Measurements from ENCODE around the gene PIGK.
"Not testable (repeated sequence)": the region's sequence is repeated elsewhere in the genome, so short reads cannot be mapped to it uniquely, and the experiment has no call there.

The PIGK gene

GRCh38 chr1:77188770-77189169, 30.5 kb downstream of the PIGK start:
- DNase-seq = no peak

GRCh38 chr1:77186907-77187306, 32.3 kb downstream of the PIGK start:
- not testable (repeated sequence) for DNase-seq

DNA sequence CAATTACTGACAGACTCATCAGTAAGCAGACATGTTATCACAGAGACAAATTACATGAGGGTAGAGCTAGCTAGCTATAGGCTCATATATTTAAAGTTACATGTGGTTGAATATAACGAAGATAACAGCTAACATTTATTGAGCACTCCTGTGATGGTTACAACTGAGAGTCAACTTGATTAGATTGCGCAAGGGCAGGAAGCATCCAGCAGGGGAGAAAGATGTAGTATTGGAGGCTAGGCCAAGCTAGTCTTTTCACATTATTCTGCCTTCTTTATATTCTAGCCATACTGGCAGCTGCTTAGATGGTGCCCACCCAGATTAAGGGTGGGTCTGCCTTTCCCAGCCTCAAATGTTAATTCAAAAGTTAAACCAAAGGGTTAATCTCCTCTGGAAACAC, 37.1 kb downstream of the PIGK start:
- no peak for DNase-seq

DNA sequence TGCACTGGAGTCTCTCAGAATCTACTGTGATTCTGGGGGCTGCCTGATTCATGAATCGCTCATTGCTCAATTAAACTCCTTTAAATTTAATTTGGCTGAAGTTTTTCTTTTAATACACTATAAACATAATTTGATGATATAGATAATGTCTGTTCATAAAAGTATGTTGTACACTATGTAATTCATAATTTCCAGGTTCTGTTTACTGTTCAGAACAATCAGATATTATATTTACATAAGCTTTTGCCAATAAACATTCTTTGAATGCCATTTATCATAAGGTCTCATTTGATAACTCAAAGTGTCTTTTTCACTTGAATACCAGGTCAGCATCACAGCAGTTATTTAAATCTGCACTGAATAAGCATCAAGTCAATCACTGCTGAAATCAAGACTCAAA, 39.6 kb downstream of the PIGK start:
- DNase-seq = no peak

DNA sequence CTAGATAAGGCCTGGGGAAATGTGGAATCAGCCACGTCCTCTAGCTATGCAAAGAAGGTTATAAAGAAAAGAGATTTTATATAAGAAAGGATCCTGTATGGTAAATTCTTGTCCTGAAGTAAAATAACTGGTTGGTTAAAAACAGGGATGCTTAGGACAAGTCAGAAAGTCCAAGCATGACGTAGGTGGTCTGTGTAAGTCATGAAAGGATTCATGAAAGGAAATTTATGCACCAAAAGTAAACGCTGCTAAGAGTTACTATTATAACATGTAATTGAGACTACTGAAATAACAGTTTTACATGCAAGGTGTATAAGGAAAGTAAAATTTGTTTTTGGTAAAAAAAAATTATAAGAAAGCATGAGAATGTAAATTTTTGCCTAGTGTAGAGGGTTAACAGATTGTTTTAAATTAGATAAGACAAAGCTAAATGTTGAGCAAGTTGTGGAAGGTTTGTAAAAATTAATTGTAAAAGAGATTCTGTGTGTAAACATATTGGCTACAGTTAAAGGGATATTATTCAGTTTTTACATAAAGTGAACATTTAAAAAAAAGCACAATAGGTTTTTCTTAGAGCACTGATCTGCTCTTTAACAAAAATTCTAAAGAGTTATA, 43.9 kb downstream of the PIGK start:
- DNase-seq = no peak

GRCh38 chr1:77170687-77171086, 48.5 kb downstream of the PIGK start:
- no peak for DNase-seq

- no peak for DNase-seq
These were observed 50.9 kb downstream of the PIGK start for GRCh38 chr1:77168358-77168757.

DNA sequence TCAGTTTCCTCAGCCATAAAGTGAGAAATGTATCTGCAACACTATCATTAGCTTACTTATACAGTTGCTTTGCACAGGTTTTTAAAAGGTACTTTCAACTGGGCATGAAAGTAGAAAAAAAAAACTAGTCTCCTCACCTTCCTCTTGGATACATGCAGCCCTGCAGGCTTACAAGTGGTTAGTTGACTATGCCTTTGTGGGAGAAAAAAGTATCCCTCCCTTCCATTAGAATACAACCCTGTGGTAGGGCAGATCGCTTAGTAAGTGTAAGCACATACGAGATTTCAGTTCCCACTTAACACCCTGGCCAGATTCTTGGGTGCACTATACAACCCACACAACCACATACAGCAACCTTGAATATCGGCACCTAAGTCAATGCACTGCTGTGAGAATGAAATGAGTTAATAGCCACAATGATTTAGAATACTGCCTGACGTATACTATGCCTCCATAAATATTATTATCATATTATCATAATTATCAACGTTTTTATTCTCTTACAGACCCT, 54.7 kb downstream of the PIGK start:
- no peak for DNase-seq

- not testable (repeated sequence) for DNase-seq
These were observed 59.5 kb downstream of the PIGK start for GRCh38 chr1:77159706-77160105.

- DNase-seq = no peak
These were observed 63.0 kb downstream of the PIGK start for GRCh38 chr1:77156214-77156613.

GRCh38 chr1:77146270-77146669, 73.0 kb downstream of the PIGK start:
- no peak for DNase-seq

DNA sequence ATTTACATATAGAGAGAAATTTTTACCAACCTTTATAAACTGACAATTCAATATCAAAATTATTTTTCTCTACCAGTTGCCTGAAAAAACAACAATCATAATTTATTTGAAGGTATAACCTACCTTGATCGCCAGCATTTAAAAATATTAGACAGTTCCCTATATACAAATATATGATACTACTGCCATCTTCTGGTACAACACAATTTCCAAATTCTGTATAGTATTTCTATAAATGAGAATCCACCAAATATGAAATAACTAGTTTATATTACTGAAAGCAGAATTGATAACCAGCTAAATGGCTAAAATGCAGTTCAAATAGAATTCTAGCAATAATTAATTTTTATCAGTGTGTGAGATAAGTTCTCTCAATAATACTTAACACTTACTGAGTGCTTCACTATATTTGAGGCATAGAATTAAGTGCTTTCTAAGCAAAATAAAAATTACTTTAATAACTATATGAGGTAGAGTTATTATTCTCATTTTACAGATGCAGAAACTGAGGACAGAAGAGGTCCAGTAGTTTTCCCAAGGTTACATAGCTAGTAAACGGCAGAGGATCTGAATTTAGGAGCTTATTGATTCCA, 75.6 kb downstream of the PIGK start:
- peak; percentile 41 for DNase-seq

GRCh38 chr1:77139389-77139788, 79.8 kb downstream of the PIGK start:
- DNase-seq = no peak

GRCh38 chr1:77134359-77134758, 84.9 kb downstream of the PIGK start:
- no peak for DNase-seq

- DNase-seq = no peak
These were observed 85.4 kb downstream of the PIGK start for GRCh38 chr1:77133731-77134358.

GRCh38 chr1:77126307-77126706, 92.9 kb downstream of the PIGK start:
- peak; percentile 75 for DNase-seq

GRCh38 chr1:77121503-77121902, 97.7 kb downstream of the PIGK start:
- no peak for DNase-seq

GRCh38 chr1:77120950-77121349, 98.3 kb downstream of the PIGK start:
- DNase-seq = no peak

GRCh38 chr1:77118712-77119111, 100.5 kb downstream of the PIGK start:
- DNase-seq = no peak

DNA sequence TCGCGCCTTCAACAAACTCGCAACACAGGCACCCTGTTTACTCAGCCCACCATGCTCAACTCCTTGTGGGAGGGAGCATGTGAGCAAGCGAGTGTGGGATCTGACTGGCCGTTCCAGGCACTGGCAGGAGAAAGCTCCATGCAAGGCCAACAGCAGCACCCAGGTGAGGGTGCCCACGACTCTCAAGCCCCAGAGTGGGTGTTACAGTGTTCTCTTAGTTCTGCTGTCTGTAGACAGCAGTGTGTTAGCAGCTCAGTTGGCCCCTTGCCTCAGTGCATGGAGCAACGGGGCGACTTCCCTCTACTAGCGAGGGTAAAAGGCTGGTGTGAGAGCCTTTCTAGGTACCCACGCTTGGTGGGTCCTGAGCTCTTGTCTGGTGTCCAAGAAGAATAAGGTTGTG, 114.6 kb downstream of the PIGK start:
- DNase-seq = no peak

GRCh38 chr1:77103486-77103885, 115.7 kb downstream of the PIGK start:
- DNase-seq = no peak

DNA sequence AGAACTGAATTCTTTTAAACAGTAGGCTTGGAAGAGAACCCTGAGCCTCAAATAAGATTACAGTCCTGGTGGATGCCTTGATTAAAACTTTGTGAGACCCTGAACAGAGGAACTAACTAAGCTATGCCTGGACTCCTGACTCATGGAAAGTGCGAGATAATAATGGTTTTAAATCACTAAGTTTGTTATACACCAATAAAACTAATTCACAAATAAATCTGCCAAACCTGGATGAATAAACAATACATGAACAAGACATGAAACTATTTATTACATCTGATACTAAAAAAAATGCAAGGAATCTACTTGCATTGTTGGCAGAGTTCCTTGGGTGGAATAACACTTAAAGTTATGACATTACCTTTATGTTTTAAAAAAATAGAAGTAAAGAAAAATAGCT, 118.4 kb downstream of the PIGK start:
- no peak for DNase-seq

DNA sequence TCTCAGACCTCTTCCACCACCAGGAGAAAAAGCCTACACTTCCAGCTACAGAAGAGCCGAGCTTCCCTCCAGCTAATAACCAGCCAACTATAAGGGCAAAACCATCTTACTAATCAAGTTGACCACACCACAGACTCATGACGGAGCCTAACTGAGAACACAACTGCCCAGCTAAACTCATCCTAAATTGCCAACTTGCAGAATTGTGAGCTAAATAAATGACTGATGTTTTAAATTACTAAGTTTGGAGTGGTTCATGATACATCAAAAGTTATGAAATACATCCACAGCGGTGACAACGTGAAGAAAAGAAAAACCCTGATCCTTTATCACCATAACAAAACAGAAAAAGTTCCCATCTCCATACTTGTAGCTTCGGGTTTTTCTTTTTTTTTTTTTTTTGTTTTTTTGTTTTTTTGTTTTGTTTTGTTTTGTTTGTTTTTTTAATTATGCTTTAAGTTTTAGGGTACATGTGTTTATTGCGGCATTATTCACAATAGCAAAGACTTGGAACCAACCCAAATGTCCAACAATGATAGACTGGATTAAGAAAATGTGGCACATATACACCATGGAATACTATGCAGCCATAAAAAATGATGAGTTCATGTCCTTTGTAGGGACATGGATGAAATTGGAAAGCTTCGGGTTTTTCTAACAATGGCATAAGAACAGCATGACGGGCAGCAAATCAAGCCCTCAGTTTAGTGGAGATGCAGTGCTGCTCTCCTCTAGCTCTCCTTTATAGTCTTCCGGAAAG, 122.6 kb downstream of the PIGK start:
- no peak for DNase-seq

DNA sequence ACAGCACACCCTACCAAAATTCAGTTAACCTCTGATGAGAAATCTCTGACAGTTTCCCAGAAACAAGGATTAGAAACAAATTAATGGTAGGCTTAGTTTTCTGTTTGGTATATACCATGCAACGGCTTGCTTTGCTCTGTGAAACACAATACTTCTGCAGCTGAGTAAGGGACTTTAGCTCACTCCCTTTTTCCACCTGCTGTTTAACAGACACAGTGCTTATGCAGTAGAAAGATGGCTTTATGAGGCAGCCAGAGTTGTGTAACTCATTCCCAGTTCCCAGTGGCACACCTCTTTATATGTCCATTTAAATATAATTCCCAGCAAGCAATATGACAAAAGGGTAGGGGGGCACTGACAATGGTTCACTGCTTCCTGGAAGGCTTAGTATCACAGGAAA, 124.0 kb downstream of the PIGK start:
- no peak for DNase-seq
